Measurements from ENCODE around the gene ECSCR.

DNA sequence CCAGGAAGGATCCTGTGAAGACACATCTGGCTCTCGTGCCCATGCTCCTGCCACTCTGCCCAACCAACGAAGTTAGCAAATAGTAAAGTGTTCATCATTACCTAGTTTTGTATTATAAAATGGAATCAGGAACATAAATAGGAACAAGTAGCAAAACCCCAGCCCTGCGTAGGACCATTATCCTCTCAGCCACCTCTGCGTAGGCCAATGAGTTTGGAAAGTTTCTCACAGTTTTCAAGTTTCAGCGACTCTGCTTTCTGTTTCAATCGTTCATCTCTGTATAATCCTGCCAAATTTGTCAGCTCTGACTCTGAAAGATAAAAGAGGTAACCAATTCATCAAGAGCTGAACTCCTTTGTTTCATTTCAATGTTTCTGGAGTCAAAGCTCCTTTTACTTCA, 48.6 kb downstream of the ECSCR start:
- TF ChIP-seq EZH2 (IDR thresholded peaks at IDR 0.05; ENCODE audit: low read length, unreplicated experiment) = no peak
- TF ChIP-seq, protein P1, sequence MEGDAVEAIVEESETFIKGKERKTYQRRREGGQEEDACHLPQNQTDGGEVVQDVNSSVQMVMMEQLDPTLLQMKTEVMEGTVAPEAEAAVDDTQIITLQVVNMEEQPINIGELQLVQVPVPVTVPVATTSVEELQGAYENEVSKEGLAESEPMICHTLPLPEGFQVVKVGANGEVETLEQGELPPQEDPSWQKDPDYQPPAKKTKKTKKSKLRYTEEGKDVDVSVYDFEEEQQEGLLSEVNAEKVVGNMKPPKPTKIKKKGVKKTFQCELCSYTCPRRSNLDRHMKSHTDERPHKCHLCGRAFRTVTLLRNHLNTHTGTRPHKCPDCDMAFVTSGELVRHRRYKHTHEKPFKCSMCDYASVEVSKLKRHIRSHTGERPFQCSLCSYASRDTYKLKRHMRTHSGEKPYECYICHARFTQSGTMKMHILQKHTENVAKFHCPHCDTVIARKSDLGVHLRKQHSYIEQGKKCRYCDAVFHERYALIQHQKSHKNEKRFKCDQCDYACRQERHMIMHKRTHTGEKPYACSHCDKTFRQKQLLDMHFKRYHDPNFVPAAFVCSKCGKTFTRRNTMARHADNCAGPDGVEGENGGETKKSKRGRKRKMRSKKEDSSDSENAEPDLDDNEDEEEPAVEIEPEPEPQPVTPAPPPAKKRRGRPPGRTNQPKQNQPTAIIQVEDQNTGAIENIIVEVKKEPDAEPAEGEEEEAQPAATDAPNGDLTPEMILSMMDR (conservative IDR thresholded peaks at IDR 0.05; ENCODE audit: low read depth, low read length) = no peak
